DND-41 (cell line): ENCODE data around the gene DYNC1H1.

ENCODE experiments used
- ATAC-seq: fragments of 200-7000 bp; cut with Tn5 transposase; 3 replicates; pipeline ENCODE4 v1.9.1; 2021; ENCODE audit warnings: low read depth; ENCODE audit not compliant: insufficient read depth
- DNase-seq: peaks from one replicate; pipeline ENCODE4 v3.0.0-alpha.2; 2020
- H2AFZ ChIP-seq: 2 replicates; pipeline ENCODE4 v1.6.0; 2012; ENCODE audit warnings: low read depth, low read length
- H3K27ac ChIP-seq: 2 replicates; pipeline ENCODE4 v1.5.1; 2012; ENCODE audit warnings: low read length, inconsistent platforms
- H3K27me3 ChIP-seq: fragments of 200-600 bp; sonication (generic); 2 replicates; pipeline ENCODE4 v1.6.0; 2012; ENCODE audit warnings: low read length, mild to moderate bottlenecking, inconsistent platforms; ENCODE audit not compliant: insufficient read depth, poor library complexity
- H3K36me3 ChIP-seq: 2 replicates; pipeline ENCODE4 v1.5.1; 2012; ENCODE audit warnings: low read length, inconsistent platforms; ENCODE audit not compliant: insufficient read depth
- H3K4me1 ChIP-seq: 2 replicates; pipeline ENCODE4 v1.5.1; 2012; ENCODE audit warnings: mild to moderate bottlenecking, low read length; ENCODE audit not compliant: insufficient read depth
- H3K4me2 ChIP-seq: 2 replicates; pipeline ENCODE4 v1.6.0; 2012; ENCODE audit warnings: mild to moderate bottlenecking, moderate library complexity, low read length, inconsistent platforms; ENCODE audit not compliant: insufficient read depth
- H3K4me3 ChIP-seq, 2 experiments: fragments of 200-600 bp in 1 of 2; shearing (Covaris generic) in 1 of 2; 2 replicates each; pipeline ENCODE4 v1.5.1; 2012 to 2016; ENCODE audit warnings: inconsistent platforms in 2 of 2, low read length in 2 of 2, mild to moderate bottlenecking in 2 of 2, low read depth in 1 of 2, moderate library complexity in 1 of 2
- H3K79me2 ChIP-seq: 2 replicates; pipeline ENCODE4 v1.6.0; 2012; ENCODE audit warnings: low read length, inconsistent platforms; ENCODE audit not compliant: insufficient read depth
- H3K9ac ChIP-seq: 2 replicates; pipeline ENCODE4 v1.6.0; 2012; ENCODE audit warnings: low read depth, mild to moderate bottlenecking, inconsistent platforms, low read length, moderate library complexity
- H3K9me3 ChIP-seq: 2 replicates; pipeline ENCODE4 v1.5.1; 2012; ENCODE audit warnings: low read length, moderate library complexity, mild to moderate bottlenecking, inconsistent platforms; ENCODE audit not compliant: insufficient read depth, severe bottlenecking
- H4K20me1 ChIP-seq: 2 replicates; pipeline ENCODE4 v1.6.0; 2012; ENCODE audit warnings: low read length; ENCODE audit not compliant: insufficient read depth
- CTCF ChIP-seq: IDR thresholded peaks from 2 replicates; pipeline ENCODE4 v1.5.1; 2012; ENCODE audit warnings: borderline replicate concordance, low read length, moderate library complexity, mild to moderate bottlenecking; ENCODE audit not compliant: poor library complexity, severe bottlenecking; ENCODE audit errors: extremely low read depth
- EZH2 ChIP-seq: IDR thresholded peaks from 3 replicates; pipeline ENCODE4 v1.6.1; 2012; ENCODE audit warnings: borderline replicate concordance, low read depth, mild to moderate bottlenecking, moderate library complexity, low read length, inconsistent platforms; ENCODE audit not compliant: severe bottlenecking

The DYNC1H1 gene

GRCh38 chr14:101956179-101956885 is 8.0 kb upstream of the DYNC1H1 start:
- DNase-seq (no peak), ATAC-seq (no peak)
- no peaks in the 10 kb centered on the region for H3K27me3 ChIP-seq
- H3K4me2 ChIP-seq: no peak overlapping the region
- H3K4me1 ChIP-seq: peaks cover 3% of the 10 kb centered on the region
- no peaks in the 10 kb centered on the region for H3K36me3 ChIP-seq
- no peak for TF ChIP-seq EZH2
- TF ChIP-seq CTCF: no peak
- H3K27ac ChIP-seq: no peak overlapping the region
- H3K9me3 ChIP-seq: no peaks in the 10 kb centered on the region
- H3K4me3 ChIP-seq: no peak overlapping the region
- H2AFZ ChIP-seq: no peak overlapping the region
- H4K20me1 ChIP-seq: no peaks in the 10 kb centered on the region
- H3K9ac ChIP-seq: no peak overlapping the region
- H3K79me2 ChIP-seq: no peaks in the 10 kb centered on the region

- H3K36me3 ChIP-seq: no peaks in the 10 kb centered on the region
- H3K27ac ChIP-seq: no peak overlapping the region
- H3K9me3 ChIP-seq: no peaks in the 10 kb centered on the region
- no peak overlapping the region for H3K4me3 ChIP-seq
- no peak overlapping the region for H3K9ac ChIP-seq
- no peak for TF ChIP-seq CTCF
- TF ChIP-seq EZH2: no peak
- peaks cover 4% of the 10 kb centered on the region for H3K4me1 ChIP-seq
- ATAC-seq (no peak), DNase-seq (no peak)
- H4K20me1 ChIP-seq: no peaks in the 10 kb centered on the region
- H3K79me2 ChIP-seq: no peaks in the 10 kb centered on the region
- no peaks in the 10 kb centered on the region for H3K27me3 ChIP-seq
- no peak overlapping the region for H2AFZ ChIP-seq
- H3K4me2 ChIP-seq: no peak overlapping the region
Observed at GRCh38 chr14:101957406-101958234, 6.8 kb upstream of the DYNC1H1 start.

DNA sequence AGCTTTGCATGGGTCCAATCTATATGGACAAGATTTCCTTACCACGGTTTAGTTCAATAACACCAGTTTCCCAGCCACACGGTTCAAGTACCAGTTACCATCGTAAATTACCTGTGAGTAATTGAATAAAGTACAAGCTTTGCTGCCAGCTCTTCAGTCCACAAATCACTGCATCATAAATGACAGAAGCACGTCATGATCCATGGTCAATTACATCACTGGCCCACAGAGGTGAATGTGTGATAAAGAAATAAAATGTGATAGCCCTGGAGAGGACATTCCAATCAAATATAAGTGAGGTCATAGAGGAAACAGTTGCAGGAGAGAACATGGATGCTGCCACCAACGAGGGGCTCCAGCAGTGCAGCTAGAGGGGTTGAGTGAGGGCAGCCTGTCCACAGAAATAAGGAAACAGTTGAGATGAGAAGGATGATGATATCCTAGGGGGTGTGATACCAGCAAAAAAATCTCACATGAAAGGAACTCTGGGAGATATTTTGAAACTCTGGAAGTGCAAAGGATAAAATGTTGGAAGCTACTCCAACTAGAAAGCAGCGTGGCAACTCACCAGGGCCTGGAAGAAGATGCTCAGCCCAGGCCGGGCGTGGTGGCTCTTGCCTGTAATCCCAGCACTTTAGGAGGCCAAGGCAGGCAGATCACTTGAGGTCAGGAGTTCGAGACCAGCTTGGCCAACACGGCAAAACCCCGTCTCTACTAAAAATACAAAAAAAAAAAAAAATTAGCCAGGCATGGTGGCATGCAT is 5.8 kb upstream of the DYNC1H1 start:
- Histone ChIP-seq H3K4me2 (no peak overlapping the region), H3K27me3 (no peaks in the 10 kb centered on the region), H3K36me3 (no peaks in the 10 kb centered on the region), H3K9ac (no peak overlapping the region), H2AFZ (no peak overlapping the region), H3K27ac (no peak overlapping the region), H3K4me3 (no peak overlapping the region), H4K20me1 (no peaks in the 10 kb centered on the region), H3K9me3 (no peaks in the 10 kb centered on the region), H3K79me2 (no peaks in the 10 kb centered on the region), H3K4me1 (peaks cover 6% of the 10 kb centered on the region)
- no peak for DNase-seq
- ATAC-seq: no peak
- TF ChIP-seq CTCF: no peak
